ENCODE measurements around the gene ZSWIM8. TPM values are rescaled to one million over a fixed set of nuclear protein-coding genes. Genes with fewer than 3 reads are reported as not detected.

ZSWIM8 gene
- total and polyA plus RNA-seq, 2 of the 8 experiments (the other 6 are each of a cell fraction or from before 2014, with no cell fraction given): 44.7 to 99.7 TPM

DNA sequence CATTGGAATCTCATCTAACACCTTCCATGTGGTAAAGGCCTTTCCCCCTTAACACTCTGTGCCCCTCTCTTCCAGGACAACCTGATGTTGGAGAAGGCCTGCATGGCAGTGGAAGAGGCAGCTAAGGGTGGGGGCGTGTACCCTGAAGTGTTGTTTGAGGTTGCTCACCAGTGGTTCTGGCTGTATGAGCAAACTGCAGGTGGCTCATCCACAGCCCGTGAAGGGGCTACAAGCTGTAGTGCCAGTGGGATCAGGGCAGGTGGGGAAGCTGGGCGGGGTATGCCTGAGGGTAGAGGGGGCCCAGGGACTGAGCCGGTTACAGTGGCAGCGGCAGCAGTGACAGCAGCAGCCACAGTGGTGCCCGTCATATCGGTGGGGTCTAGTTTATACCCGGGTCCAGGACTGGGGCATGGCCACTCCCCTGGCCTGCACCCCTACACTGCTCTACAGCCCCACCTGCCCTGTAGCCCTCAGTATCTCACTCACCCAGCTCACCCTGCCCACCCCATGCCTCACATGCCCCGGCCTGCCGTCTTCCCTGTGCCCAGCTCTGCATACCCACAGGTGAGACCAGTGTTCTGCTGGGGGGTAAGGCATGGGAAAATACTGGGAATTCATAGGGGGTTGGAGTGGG is 13.6 kb downstream of the ZSWIM8 start:
- CTCF ChIA-PET (ENCODE audit: partially characterized antibody): interaction anchor here (0.6 to 1.9 kb wide), 4 partner anchors 9 to 13 kb away, joined by 3 to 6 read pairs (median 4); partner anchors contain the start of gene ZSWIM8
- H3K4me3 ChIP-seq (ENCODE audit: extremely low read depth in 1 of 4, insufficient read depth in 2 of 4, low read depth in 3 of 4, low read length in 4 of 4): no peak overlapping the region
- DNase-seq (ENCODE audit: low read depth in 1 of 2, low spot score in 2 of 2) (no peak), FAIRE-seq (no peak)
- no peak overlapping the region for H2BK120ac ChIP-seq (replicated peaks; ENCODE audit: low read depth, low read length)
- no peak overlapping the region for H2BK15ac ChIP-seq (ENCODE audit: low read length)
- no peaks in the 10 kb centered on the region for H3K23me2 ChIP-seq (ENCODE audit: low read depth, low read length)
- H3K4ac ChIP-seq (replicated peaks; ENCODE audit: insufficient read length, low read depth, low read length): no peak overlapping the region
- no peak overlapping the region for H2BK5ac ChIP-seq (ENCODE audit: low read depth, low read length)
- peaks cover 0 to 10% of the 10 kb centered on the region in 2 experiments for H4K20me1 ChIP-seq (replicated peaks in 1 of 2; ENCODE audit: control insufficient read depth in 1 of 2, insufficient read depth in 2 of 2, low read length in 2 of 2)
- no peak overlapping the region for H3K4me2 ChIP-seq (ENCODE audit: insufficient read depth in 1 of 2, low read depth in 2 of 2, low read length in 2 of 2)
- no peak overlapping the region for H3K9ac ChIP-seq (replicated peaks in 1 of 4; ENCODE audit: extremely low read depth in 1 of 4, low read depth in 3 of 4, low read length in 3 of 4)
- no peak overlapping the region for H4K5ac ChIP-seq (ENCODE audit: insufficient read length, low read depth, low read length)
- no peaks in the 10 kb centered on the region for H3K79me2 ChIP-seq (ENCODE audit: control insufficient read depth in 1 of 2, insufficient read depth in 2 of 2, low read length in 2 of 2)
- no peaks in the 10 kb centered on the region for H3K9me3 ChIP-seq (ENCODE audit: insufficient read depth in 2 of 2, low read depth in 1 of 2, low read length in 1 of 2)
- H3K27ac ChIP-seq (ENCODE audit: low read depth, low read length): no peak overlapping the region
- 92% methylated on average over 10 of the region's 10 CpGs; no CpG with 5 or more reads in 1 of the 2 experiments for WGBS, 2 experiments (ENCODE audit: extremely low coverage in 1 of 2, insufficient coverage in 1 of 2, insufficient read length in 1 of 2, insufficient replicate concordance in 2 of 2, low coverage in 1 of 2, low lambda C conversion rate in 2 of 2, missing lambda C conversion rate in 1 of 2)
- H3K4me1 ChIP-seq (replicated peaks in 1 of 4; ENCODE audit: control insufficient read depth in 3 of 4, insufficient read depth in 4 of 4, low read length in 3 of 4): no peaks in the 10 kb centered on the region
- H3K23ac ChIP-seq (ENCODE audit: insufficient read length): no peak overlapping the region
- no peak overlapping the region for H2BK12ac ChIP-seq (ENCODE audit: low read depth, low read length)
- H3K56ac ChIP-seq (replicated peaks; ENCODE audit: insufficient read length, low read depth, low read length): no peak overlapping the region
- H3K18ac ChIP-seq (ENCODE audit: extremely low read depth, low read length): no peak overlapping the region
- H2BK20ac ChIP-seq (ENCODE audit: low read length): no peak overlapping the region
- POLR2A ChIA-PET (ENCODE audit: partially characterized antibody): interaction anchor here (0.9 to 12.1 kb wide), 11 partner anchors 9 to 112 kb away, joined by 3 to 137 read pairs (median 4); partner anchors contain the start of genes CHCHD1, NDST2 and PLAU
- TF ChIP-seq USF2 (IDR thresholded peaks at IDR 0.05; ENCODE audit: low read length) (no peak), POLR2A (IDR thresholded peaks at IDR 0.05; ENCODE audit: control extremely low read depth in 1 of 2, low read depth in 2 of 2, low read length in 2 of 2) (0 out of 3 replicates have a peak, but pooled peaks of 1 of the 2 experiments have one; percentile 13), RFX5 (IDR thresholded peaks at IDR 0.05; ENCODE audit: borderline replicate concordance, low read depth, low read length) (no peak), POLR2AphosphoS5 (IDR thresholded peaks at IDR 0.05; ENCODE audit: low read depth, low read length) (peak; percentile 29; the same call in 1 of the 2 replicates), HDAC2 (IDR thresholded peaks at IDR 0.05; ENCODE audit: borderline replicate concordance in 1 of 2, low read depth in 2 of 2, low read length in 2 of 2) (no peak), SIN3A (conservative IDR thresholded peaks at IDR 0.05 in 1 of 2, IDR thresholded peaks at IDR 0.05 in 1 of 2; ENCODE audit: low read depth in 1 of 2, low read length in 2 of 2) (no peak), MAFK (IDR thresholded peaks at IDR 0.05; ENCODE audit: low read depth, low read length) (no peak), NANOG (IDR thresholded peaks at IDR 0.05; ENCODE audit: insufficient read depth, low read depth, low read length, poor library complexity, severe bottlenecking) (no peak), ZNF274 (IDR thresholded peaks at IDR 0.05; ENCODE audit: borderline replicate concordance, extremely low read depth, low read length) (no peak)
- no peaks in the 10 kb centered on the region for H3K79me1 ChIP-seq (ENCODE audit: low read depth, low read length)
- H3K36me3 ChIP-seq (ENCODE audit: control insufficient read depth in 2 of 4, insufficient read depth in 4 of 4, low read length in 3 of 4): peaks cover 5 to 39% (median 23%) of the 10 kb centered on the region in 4 experiments
- H3K27me3 ChIP-seq (replicated peaks in 1 of 4; ENCODE audit: control insufficient read depth in 3 of 4, extremely low read depth in 1 of 4, insufficient read depth in 3 of 4, low read length in 3 of 4): no peaks in the 10 kb centered on the region
- H4K91ac ChIP-seq (replicated peaks; ENCODE audit: insufficient read length, low read length): no peak overlapping the region
- no peak overlapping the region for H3K14ac ChIP-seq (ENCODE audit: insufficient read length)
- no peak overlapping the region for H2AK5ac ChIP-seq (ENCODE audit: low read depth, low read length)
- no peak overlapping the region for H4K8ac ChIP-seq (ENCODE audit: extremely low read depth, insufficient read depth, low read length)
- no peak overlapping the region for H2AFZ ChIP-seq (ENCODE audit: low read length)
